GM12891 (cell line): ENCODE data around the gene RIPK1.
A peak's percentile ranks its signal among the peaks of the same experiment; 100 is the strongest.

ENCODE experiments used
- PAX5 ChIP-seq: IDR thresholded peaks from 2 replicates; pipeline ENCODE4 v1.6.1; 2011; ENCODE audit warnings: low read length, moderate library complexity, mild to moderate bottlenecking; ENCODE audit not compliant: insufficient read depth, severe bottlenecking
- POLR2A ChIP-seq: IDR thresholded peaks from 2 replicates; pipeline ENCODE4 v1.6.1; 2011; ENCODE audit warnings: low read depth, low read length, control low read depth
- POLR2AphosphoS5 ChIP-seq: IDR thresholded peaks from 2 replicates; pipeline ENCODE4 v1.6.1; 2011; ENCODE audit warnings: low read depth, low read length, control low read depth
- POU2F2 ChIP-seq: IDR thresholded peaks from 2 replicates; pipeline ENCODE4 v1.6.1; 2011; ENCODE audit warnings: low read depth, mild to moderate bottlenecking, control low read depth, low read length, moderate library complexity
- SPI1 ChIP-seq: IDR thresholded peaks from 2 replicates; pipeline ENCODE4 v1.6.1; 2011; ENCODE audit warnings: low read depth, low read length, control low read depth
- TAF1 ChIP-seq: IDR thresholded peaks from 2 replicates; pipeline ENCODE4 v1.6.1; 2011; ENCODE audit warnings: low read depth, low read length, control low read depth

- peak; percentile 35; the same call in 1 of the 2 replicates for TF ChIP-seq POLR2A
- TF ChIP-seq POLR2AphosphoS5 = peak; percentile 31; the same call in 1 of the 2 replicates
- no peak for TF ChIP-seq TAF1
- TF ChIP-seq SPI1 = peak; percentile 55
- no peak for TF ChIP-seq POU2F2
- TF ChIP-seq PAX5 = no peak
Measured at GRCh38 chr6:3023663-3024483, 44.4 kb upstream of the RIPK1 start.
